ENCODE measurements around the gene VAPA. TPM values are rescaled to one million over a fixed set of nuclear protein-coding genes. Genes with fewer than 3 reads are reported as not detected.

VAPA gene
- total and polyA plus RNA-seq, 3 donors from 2014 or later, result 177 to 224 (median 180) TPM

DNA sequence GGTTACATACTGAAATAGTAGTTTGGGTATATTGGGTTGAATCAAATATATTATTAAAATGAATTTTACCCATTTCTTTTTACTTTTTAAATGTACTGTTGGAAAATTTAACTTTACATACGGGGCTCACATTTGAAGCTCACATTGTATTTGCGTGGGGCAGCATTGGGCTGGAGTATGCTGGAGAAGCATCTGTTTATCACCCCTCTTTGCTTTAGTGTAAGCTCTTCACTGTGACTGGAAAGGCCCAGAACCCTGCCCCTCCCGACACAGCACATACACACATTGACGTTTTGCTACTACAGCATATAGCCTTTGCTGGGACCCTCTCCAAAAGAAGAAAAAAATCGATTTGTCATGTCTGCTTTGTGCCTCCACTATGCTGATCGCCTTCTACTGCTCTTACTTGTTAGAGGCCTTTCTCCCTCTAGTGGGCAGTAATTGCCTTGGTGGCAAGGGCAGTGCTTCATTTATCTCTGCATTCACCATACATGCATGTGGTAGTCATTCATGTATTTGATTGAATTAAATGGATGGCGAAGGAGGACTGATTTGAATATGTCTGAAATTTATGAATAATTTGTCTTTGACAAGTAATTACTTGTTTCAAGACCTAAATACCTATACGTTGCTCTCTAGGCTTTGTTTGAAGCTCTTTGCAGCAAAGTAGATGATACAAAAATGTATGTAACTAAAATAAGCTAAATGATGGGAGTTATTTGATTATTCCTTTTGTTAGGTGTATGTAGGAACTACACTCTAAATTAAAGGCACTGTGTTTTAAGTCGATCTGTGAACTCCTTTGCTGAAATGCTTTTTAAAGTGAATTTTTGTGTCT lies 37.4 kb downstream of the VAPA start:
- intact Hi-C loops (cut with DNase I; ENCODE audit: low total_unique reads), result no loop called here
- H3K27ac ChIP-seq, result no peak overlapping the region
- H3K36me3 ChIP-seq (ENCODE audit: low read depth, missing control alignments), result no peaks in the 10 kb centered on the region
- no peaks in the 10 kb centered on the region for H3K4me1 ChIP-seq
- TF ChIP-seq, protein P1, sequence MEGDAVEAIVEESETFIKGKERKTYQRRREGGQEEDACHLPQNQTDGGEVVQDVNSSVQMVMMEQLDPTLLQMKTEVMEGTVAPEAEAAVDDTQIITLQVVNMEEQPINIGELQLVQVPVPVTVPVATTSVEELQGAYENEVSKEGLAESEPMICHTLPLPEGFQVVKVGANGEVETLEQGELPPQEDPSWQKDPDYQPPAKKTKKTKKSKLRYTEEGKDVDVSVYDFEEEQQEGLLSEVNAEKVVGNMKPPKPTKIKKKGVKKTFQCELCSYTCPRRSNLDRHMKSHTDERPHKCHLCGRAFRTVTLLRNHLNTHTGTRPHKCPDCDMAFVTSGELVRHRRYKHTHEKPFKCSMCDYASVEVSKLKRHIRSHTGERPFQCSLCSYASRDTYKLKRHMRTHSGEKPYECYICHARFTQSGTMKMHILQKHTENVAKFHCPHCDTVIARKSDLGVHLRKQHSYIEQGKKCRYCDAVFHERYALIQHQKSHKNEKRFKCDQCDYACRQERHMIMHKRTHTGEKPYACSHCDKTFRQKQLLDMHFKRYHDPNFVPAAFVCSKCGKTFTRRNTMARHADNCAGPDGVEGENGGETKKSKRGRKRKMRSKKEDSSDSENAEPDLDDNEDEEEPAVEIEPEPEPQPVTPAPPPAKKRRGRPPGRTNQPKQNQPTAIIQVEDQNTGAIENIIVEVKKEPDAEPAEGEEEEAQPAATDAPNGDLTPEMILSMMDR (IDR thresholded peaks at IDR 0.05), result peak; percentile 47 to 56 (median 55)
- TF ChIP-seq POLR2A (IDR thresholded peaks at IDR 0.05), result no peak
- DNase-seq, result peak; percentile 57
- 72 to 74% methylated on average over 9 of the region's 9 CpGs for WGBS, 2 donors
- no peaks in the 10 kb centered on the region for H3K9me3 ChIP-seq
- no peak overlapping the region for H3K4me3 ChIP-seq
- H3K27me3 ChIP-seq, result no peaks in the 10 kb centered on the region

DNA sequence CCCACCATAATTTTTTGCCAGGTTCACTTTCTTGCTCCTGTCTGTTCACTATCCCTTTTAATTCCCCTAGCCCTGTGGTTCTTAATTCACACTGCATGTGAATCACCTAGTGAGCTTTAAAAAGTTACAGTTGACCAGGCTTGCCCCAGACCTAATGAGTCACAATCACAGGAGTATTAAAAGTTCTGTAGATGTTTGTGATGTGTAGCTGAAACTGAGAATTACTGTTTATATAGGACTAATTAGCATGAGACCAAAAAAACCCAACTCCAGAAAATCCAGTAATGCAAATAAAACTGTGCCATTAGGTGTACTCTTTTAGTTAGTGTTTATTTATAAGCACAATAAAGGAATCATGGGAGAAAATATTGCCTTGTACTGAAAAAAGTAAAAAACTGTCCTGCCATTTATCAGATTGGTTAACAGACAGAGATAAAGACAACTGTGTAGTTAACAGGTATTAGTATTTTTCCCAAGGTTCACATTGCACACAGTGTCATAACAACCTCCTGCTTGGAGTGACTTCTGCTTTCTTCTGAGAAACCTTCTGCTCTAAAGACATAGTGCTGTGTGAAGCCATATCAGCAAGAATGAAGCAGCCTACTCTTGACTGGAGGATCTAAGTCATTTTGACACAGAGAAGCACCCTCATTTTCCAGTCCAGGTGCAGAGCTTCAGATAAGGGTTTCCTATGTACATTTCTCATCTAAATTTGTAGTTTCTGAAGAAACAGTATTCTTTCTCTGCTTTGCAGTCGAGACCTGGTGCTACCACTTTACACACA lies 39.0 kb downstream of the VAPA start:
- no peak overlapping the region for H3K4me3 ChIP-seq
- DNase-seq, result no peak
- H3K27ac ChIP-seq, result no peak overlapping the region
- 71 to 81% methylated on average over 1 of the region's 1 CpG for WGBS, 2 donors
- TF ChIP-seq, protein P1 (IDR thresholded peaks at IDR 0.05), result no peak
- TF ChIP-seq POLR2A (IDR thresholded peaks at IDR 0.05), result no peak
- no peaks in the 10 kb centered on the region for H3K36me3 ChIP-seq (ENCODE audit: low read depth, missing control alignments)
- no peaks in the 10 kb centered on the region for H3K27me3 ChIP-seq
- no peaks in the 10 kb centered on the region for H3K4me1 ChIP-seq
- H3K9me3 ChIP-seq, result no peaks in the 10 kb centered on the region
- intact Hi-C loops (cut with DNase I; ENCODE audit: low total_unique reads), result no loop called here

DNA sequence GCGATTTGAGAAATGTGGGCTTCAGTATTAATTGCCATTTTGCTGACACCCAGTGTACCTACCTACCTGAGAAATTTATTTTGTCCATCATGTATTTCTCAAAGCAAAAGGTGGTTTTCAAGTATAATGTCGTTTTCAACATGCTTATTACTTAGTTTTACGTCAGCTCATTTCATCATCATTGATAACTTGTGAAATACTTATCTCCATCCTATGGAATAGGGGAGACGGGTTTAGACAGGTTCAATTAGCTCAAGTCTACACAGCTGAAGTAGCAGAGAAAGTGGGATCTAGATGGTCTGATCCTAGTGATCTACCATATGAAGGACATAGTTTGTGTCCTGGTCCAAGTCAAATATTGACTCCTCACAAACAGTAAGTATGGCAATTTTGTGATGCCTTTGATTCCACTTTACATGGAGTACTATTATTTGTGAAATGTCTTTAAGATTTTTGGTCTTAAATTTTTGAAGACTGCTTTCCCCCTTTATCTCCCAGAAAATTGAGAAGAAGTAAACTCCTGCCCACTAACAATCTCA lies 45.1 kb downstream of the VAPA start:
- no peak for DNase-seq
- intact Hi-C loops (cut with DNase I; ENCODE audit: low total_unique reads), result no loop called here
- no peak for TF ChIP-seq POLR2A (IDR thresholded peaks at IDR 0.05)
- TF ChIP-seq, protein P1 (IDR thresholded peaks at IDR 0.05), result no peak
- peaks cover 8% of the 10 kb centered on the region for H3K4me1 ChIP-seq
- H3K36me3 ChIP-seq (ENCODE audit: low read depth, missing control alignments), result no peaks in the 10 kb centered on the region
- H3K27me3 ChIP-seq, result no peaks in the 10 kb centered on the region
- no peaks in the 10 kb centered on the region for H3K9me3 ChIP-seq
- WGBS, 2 donors, result 83 to 84% methylated on average over 4 of the region's 4 CpGs
- no peak overlapping the region for H3K27ac ChIP-seq
- H3K4me3 ChIP-seq, result no peak overlapping the region

DNA sequence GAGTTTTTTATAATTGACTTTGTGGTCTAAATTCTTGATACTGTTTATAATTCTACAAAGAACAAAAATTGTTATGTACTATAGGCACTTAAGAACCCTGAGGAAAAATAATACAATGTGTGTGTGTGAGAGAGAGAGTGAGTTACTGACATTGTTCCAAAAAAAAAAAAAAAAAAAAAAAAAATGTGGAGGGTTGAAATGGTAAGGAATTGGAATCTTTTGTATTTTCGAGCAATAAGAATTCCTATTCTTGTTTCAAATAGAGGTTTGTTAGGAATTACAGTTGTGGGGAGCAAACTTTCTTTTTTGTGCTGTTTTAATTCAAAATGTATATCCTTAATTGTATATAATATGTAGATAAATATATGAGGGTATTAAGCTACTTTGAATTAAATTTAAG lies 45.7 kb downstream of the VAPA start:
- Histone ChIP-seq H3K4me3 (no peak overlapping the region), H3K4me1 (peaks cover 8% of the 10 kb centered on the region), H3K27me3 (no peaks in the 10 kb centered on the region), H3K36me3 (ENCODE audit: low read depth, missing control alignments) (no peaks in the 10 kb centered on the region), H3K9me3 (no peaks in the 10 kb centered on the region), H3K27ac (no peak overlapping the region)
- intact Hi-C loops (cut with DNase I; ENCODE audit: low total_unique reads), result no loop called here
- 78 to 87% methylated on average over 1 of the region's 1 CpG for WGBS, 2 donors
- no peak for DNase-seq
- no peak for TF ChIP-seq POLR2A (IDR thresholded peaks at IDR 0.05)

DNA sequence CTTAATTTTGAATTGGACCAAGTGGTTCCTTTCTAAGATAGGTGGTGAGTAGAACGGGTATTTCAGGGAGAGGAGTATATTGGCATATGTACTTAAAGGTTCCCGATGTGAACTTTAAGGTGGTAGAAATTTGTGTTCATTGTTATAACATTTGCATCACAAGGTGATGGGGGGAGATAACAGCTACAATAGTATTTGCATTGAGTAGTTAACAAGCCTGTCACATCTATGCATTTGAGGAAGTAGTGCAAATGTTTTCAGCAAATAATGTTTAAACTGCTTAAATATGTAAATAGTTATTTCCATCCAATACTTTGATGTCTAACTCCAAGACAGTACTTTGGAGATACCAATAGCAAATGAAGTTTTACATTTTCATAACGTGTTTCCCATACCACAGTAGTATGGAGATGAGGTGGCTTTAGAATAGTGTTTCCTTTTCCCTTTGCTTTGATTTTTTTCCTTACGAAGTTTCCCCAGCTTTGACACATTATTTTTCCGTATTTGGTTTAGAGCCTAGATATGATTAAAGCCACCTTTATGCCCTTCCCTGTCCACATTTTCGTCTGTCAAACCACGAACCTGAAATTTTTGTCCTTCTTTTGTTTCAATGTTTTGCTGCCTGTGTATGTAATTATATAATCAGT lies 46.6 kb downstream of the VAPA start:
- intact Hi-C loops (cut with DNase I; ENCODE audit: low total_unique reads), result no loop called here
- H3K9me3 ChIP-seq, result no peaks in the 10 kb centered on the region
- H3K4me3 ChIP-seq, result no peak overlapping the region
- no peaks in the 10 kb centered on the region for H3K36me3 ChIP-seq (ENCODE audit: low read depth, missing control alignments)
- H3K27ac ChIP-seq, result no peak overlapping the region
- WGBS, 2 donors, result 47 to 58% methylated on average over 7 of the region's 7 CpGs
- no peak for DNase-seq
- no peaks in the 10 kb centered on the region for H3K27me3 ChIP-seq
- H3K4me1 ChIP-seq, result peaks cover 8% of the 10 kb centered on the region
- TF ChIP-seq, protein P1 (IDR thresholded peaks at IDR 0.05), result no peak
- no peak for TF ChIP-seq POLR2A (IDR thresholded peaks at IDR 0.05)
